Measurements from ENCODE around the gene CRB2. TPM values are rescaled to one million over a fixed set of nuclear protein-coding genes. Genes with fewer than 3 reads are reported as not detected.
"Not testable (repeated sequence)": the region's sequence is repeated elsewhere in the genome, so short reads cannot be mapped to it uniquely, and the experiment has no call there.

The CRB2 gene
- total and polyA plus RNA-seq, 3 donors from 2014 or later: 0.63 to 3.4 (median 0.68) TPM

DNA sequence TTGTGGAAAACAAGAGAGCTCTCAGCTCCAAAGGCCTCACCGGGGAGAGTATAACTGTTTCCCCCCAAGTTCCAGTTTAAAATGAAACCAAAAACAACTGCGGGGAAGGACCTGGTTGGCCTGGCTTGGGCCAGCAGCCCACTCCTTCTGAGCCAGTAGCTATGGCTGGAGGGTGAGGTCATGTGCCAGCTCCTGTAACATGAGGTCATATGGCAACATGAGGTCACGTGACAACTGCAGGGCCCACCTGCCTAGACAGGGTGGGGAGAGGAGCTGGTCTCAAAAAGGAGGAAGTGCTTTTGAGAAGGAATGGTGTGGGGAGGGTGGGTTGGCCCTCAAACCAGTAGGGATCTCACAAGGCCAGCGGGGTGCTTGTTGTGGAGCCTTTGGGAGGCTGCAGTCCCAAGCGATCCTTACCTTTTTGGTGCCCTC lies 29.3 kb upstream of the CRB2 start:
- H3K9me3 ChIP-seq: no peaks in the 10 kb centered on the region
- intact Hi-C loops (cut with DNase I; ENCODE audit: low total_unique reads): no loop called here
- TF ChIP-seq CTCF (IDR thresholded peaks at IDR 0.05): no peak
- TF ChIP-seq POLR2A (IDR thresholded peaks at IDR 0.05): no peak
- no peak overlapping the region for H3K4me3 ChIP-seq
- DNase-seq: no peak
- H3K27ac ChIP-seq: no peak overlapping the region
- H3K36me3 ChIP-seq (ENCODE audit: low read depth, missing control alignments): no peaks in the 10 kb centered on the region
- no peaks in the 10 kb centered on the region for H3K27me3 ChIP-seq
- 70 to 75% methylated on average over 5 of the region's 5 CpGs for WGBS, 2 donors
- H3K4me1 ChIP-seq: no peaks in the 10 kb centered on the region

DNA sequence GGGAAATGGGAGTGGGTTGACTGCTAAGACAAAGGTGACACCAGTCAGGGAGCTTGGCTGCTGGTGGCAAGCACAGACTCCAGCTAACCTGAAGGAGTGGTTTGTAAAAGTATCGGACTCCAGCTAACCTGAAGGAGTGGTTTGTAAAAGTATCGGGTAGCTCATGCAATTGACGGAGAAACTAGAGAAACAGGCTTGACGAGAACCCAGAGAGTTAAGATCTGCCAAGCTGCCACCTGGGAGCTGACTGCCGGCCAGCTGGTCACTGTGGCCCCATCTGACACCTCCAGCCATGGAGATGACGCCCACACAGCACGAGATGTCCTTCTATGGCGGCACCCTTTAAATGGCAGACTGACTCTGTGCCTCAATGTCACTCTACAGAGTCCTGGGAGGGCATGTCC lies 28.3 kb upstream of the CRB2 start:
- H3K36me3 ChIP-seq (ENCODE audit: low read depth, missing control alignments): no peaks in the 10 kb centered on the region
- no peak overlapping the region for H3K27ac ChIP-seq
- H3K4me1 ChIP-seq: no peaks in the 10 kb centered on the region
- intact Hi-C loops (cut with DNase I; ENCODE audit: low total_unique reads): no loop called here
- TF ChIP-seq CTCF (IDR thresholded peaks at IDR 0.05) (no peak), POLR2A (IDR thresholded peaks at IDR 0.05) (no peak)
- H3K27me3 ChIP-seq: no peaks in the 10 kb centered on the region
- no peak for DNase-seq
- H3K4me3 ChIP-seq: no peak overlapping the region
- H3K9me3 ChIP-seq: no peaks in the 10 kb centered on the region
- WGBS, 2 donors: 83 to 86% methylated on average over 8 of the region's 8 CpGs

GRCh38 chr9:123329329-123329955 lies 26.6 kb upstream of the CRB2 start:
- no peak for DNase-seq
- no peak for TF ChIP-seq POLR2A (IDR thresholded peaks at IDR 0.05)
- TF ChIP-seq CTCF (IDR thresholded peaks at IDR 0.05): no peak
- Histone ChIP-seq H3K27me3 (no peaks in the 10 kb centered on the region), H3K9me3 (no peaks in the 10 kb centered on the region), H3K4me3 (no peak overlapping the region), H3K36me3 (ENCODE audit: low read depth, missing control alignments) (no peaks in the 10 kb centered on the region), H3K27ac (no peak overlapping the region), H3K4me1 (no peaks in the 10 kb centered on the region)
- 85 to 89% methylated on average over 4 to 6 of the region's 6 CpGs for WGBS, 2 donors
- intact Hi-C loops (cut with DNase I; ENCODE audit: low total_unique reads): no loop called here

GRCh38 chr9:123331346-123332060 lies 24.5 kb upstream of the CRB2 start:
- Histone ChIP-seq H3K4me3 (no peak overlapping the region), H3K36me3 (ENCODE audit: low read depth, missing control alignments) (no peaks in the 10 kb centered on the region), H3K27me3 (no peaks in the 10 kb centered on the region), H3K27ac (no peak overlapping the region), H3K4me1 (peaks cover 6% of the 10 kb centered on the region), H3K9me3 (no peaks in the 10 kb centered on the region)
- DNase-seq: no peak
- intact Hi-C loops (cut with DNase I; ENCODE audit: low total_unique reads): no loop called here
- TF ChIP-seq CTCF (IDR thresholded peaks at IDR 0.05): no peak
- TF ChIP-seq POLR2A (IDR thresholded peaks at IDR 0.05): no peak
- WGBS, 2 donors: 92 to 96% methylated on average over 15 of the region's 15 CpGs

- H3K9me3 ChIP-seq; H3K36me3 ChIP-seq (ENCODE audit: low read depth, missing control alignments); H3K27ac ChIP-seq; intact Hi-C loops (cut with DNase I; ENCODE audit: low total_unique reads); H3K27me3 ChIP-seq; DNase-seq; H3K4me3 ChIP-seq; H3K4me1 ChIP-seq: not testable (repeated sequence)
- WGBS, 2 donors: 80 to 88% methylated on average over 8 of the region's 8 CpGs
These were observed 22.8 kb upstream of the CRB2 start for GRCh38 chr9:123333058-123333669.
